HT-29 (cell line): ENCODE data around the gene HOXB6. TPM values are rescaled to one million over a fixed set of nuclear protein-coding genes. Genes with fewer than 3 reads are reported as not detected.

Source experiments
- DNase-seq: peaks from one replicate; pipeline ENCODE4 v3.0.0-alpha.2; 2015; ENCODE audit warnings: low spot score
- total RNA-seq: library from RNA; depleted of rRNA; stranded (reverse); fragments of >200 nt; shearing (Covaris generic); gene quantifications from 2 replicates; pipeline ENCODE4 v1.2.3, GENCODE V29; 2014

The HOXB6 gene
- total RNA-seq, 1 experiment from 2014 or later, result 160 TPM

- peak; percentile 92 for DNase-seq
These were observed 31.6 kb upstream of the HOXB6 start for GRCh38 chr17:48636177-48637018.

- DNase-seq, result peak; percentile 41
These were observed 29.9 kb upstream of the HOXB6 start for GRCh38 chr17:48634493-48635208.

DNA sequence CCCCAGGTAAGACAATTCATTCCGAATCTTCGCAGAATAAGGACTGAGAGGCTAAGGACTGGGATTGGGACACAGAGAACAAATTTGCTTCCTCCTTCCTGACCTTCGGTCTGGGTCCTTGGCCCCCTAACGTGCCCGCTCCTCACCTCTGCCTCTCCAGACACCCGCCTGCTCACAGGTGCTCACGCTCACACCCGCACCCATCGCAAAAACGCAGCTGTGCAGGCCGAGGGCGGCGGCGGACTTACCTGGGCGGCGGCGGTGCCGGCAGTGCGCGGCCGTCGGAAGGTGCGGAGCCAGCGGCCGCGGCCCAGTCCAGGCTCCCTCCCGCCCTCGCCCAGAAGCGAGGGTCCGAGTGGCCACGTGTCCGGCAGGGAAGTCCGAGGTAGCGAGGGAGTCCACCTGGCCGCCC lies 28.5 kb upstream of the HOXB6 start:
- no peak for DNase-seq

GRCh38 chr17:48632579-48633265 lies 27.9 kb upstream of the HOXB6 start:
- DNase-seq, result peak; percentile 83

- DNase-seq, result peak; percentile 76
These were observed 27.1 kb upstream of the HOXB6 start for GRCh38 chr17:48631693-48632578.

DNA sequence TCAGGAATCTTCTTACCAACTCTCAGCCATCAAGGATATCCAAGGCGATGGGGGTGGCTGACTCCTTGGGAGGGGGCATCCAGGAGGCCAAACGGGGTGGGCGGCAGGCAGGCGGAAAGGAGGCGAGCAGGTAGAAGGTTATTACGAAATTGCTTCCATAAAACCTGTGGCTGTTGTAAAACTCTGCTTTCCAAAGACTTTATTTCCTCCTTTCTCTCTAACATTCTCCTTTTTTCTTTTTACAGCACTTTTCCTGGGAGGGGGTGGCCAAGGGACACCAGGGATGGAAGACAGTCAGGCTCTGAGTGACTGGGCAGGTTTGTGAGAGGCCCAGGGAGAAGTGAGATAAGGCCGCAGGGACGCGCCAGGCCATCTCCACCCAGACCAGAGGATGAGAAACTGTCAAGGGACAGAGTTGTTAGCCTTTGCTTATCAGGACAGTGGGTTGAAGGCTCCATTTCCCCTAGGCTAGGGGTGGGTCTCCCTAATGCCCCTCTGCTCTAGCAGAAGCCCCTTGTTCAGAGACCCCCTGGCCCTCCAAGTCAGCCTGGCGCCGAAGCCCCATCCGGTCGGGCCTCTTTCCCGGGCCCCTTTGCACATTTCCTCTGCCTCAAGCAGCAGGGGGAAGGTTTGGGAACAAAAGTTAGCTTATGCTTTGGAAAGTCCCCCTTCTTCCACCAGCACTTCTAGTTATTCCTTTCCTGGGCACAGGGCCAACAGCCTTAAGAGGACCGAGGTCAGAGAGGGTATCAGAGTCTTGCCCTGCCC lies 26.3 kb upstream of the HOXB6 start:
- DNase-seq, result peak; percentile 69

- DNase-seq, result peak; percentile 72
These were observed 25.5 kb upstream of the HOXB6 start for GRCh38 chr17:48630009-48630924.

- DNase-seq, result no peak
These were observed 24.6 kb upstream of the HOXB6 start for GRCh38 chr17:48629411-48629759.

DNA sequence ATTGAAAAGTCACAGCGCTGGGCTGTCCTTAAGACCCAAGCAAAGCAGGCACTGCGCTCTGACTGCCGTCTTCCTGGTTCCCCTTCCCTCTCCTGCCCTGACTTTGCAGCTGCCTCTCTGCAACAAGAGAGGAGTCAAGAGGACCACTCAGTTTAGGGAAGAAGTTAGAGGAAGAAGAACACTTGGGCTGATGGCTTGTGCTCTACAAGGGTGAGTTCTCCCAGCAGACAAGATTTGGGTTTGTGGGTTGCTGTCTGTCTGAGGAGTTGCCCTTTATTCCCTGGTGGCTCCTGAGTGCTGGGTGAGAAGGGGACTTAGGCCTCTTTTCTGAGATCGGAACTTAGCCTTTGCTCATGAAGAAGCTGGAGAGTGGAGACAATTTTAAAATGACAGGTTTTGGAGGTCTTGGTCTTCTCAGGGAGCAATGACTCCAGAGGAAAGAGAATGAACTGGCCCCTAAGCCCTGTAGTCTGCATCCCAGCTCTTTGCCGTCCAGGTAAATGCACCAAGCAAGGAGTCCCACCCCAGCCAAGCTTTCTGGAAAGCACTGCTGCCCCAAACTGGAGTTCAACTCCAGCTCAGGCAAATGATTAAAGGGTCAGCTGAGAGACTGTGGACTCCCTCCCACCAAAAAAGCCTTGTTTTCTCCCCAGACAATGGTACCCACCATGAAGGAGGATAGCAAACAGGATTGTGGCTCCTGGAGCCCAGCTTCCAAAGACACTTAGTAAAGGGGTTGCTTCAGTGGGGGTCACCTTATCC lies 24.0 kb upstream of the HOXB6 start:
- DNase-seq, result peak; percentile 74

GRCh38 chr17:48627623-48628521 lies 23.1 kb upstream of the HOXB6 start:
- DNase-seq, result no peak

DNA sequence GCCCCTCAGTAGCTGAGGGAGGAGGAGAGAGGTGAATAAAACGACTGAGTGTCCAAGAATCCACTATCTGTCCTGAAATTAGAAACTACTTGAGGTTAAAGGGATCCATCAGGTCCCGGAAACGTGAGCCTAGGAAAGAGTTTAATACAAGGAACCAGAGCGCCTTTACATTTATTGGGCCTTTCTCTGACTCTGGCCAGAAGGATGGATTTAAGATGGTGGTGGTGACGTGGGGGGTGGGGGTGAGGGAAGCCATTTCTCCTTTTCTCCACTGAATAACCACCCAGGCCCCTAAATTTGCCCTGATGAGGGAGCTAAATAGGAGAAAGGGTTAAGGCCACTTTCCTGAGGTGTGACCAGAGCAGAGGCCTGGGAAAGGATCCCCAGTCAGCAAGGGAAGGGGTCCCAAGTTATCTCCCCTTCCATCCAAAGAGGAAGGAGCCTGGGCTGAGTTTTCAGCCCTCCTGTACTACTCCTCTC lies 22.4 kb upstream of the HOXB6 start:
- no peak for DNase-seq

- DNase-seq, result peak; percentile 96
These were observed 21.7 kb upstream of the HOXB6 start, which contains the start of gene HOXB9 for GRCh38 chr17:48626245-48627117. TSS of gene HOXB9 (minus strand) at chr17:48626358. CDS start at chr17:48626269, 89 bp downstream.

DNA sequence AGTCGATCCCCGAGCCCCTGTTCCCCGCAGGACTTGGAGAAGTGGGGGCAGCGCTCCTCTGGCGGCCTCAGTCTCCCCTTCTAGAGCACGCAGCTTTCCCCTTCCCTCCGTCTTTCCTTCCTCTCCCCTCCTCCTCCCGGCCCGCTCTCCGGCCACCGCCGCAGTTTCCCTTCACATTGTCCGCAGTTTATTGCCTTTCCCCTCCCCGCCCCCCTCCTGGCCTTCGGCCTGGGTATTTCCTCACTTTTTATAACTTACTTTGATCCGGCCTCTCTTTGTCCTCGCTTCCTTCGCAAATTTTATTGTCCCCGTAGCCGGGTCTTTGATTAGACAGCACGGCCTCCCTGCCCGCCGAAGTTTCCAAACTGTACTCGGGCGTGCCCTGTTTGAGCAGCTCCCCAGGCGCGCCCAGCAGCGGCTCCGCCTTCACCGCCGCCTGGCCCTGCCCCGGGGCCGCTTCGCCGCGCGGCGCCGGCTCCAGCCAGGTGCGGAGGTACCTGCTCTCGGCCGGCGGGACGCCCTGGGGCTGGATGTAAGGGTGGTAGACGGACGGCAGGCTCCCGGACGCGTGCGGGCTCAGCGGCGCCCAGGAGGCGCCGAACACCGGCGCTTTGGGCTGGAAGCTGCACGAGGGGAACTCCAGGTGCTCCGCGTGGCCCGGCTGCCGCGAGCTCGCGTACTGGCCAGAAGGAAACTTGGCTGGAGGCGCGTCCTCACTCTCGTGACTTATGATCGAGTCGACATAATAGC lies 20.9 kb upstream of the HOXB6 start:
- no peak for DNase-seq

GRCh38 chr17:48624544-48625494 lies 20.0 kb upstream of the HOXB6 start:
- DNase-seq, result no peak
